Femur (tissue), 1 donor: ENCODE data around the gene MARK3.

ENCODE experiments used
- DNase-seq: peaks from one replicate; pipeline ENCODE4 v3.0.0-alpha.2; 2017

MARK3 gene

DNA sequence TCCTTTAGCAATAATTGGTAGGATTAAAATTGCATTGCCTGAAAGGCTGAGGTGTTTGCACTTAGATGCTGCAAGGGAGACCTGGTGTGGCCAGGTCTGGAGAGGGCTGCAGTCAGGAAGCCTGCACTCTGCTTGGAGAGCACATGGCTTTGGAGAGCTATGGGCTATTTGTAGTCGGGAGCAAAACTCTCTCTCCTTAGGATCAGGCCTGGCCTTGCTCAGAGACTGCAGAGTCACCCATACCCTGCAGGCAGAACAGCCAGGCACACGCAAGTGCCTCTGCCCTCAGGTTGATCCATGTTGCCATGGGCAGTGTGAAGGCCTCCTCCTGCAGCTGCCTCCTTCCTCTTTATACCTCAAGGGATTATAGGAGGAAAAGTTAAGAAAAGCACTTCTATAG is 110.6 kb downstream of the MARK3 start:
- no peak for DNase-seq

DNA sequence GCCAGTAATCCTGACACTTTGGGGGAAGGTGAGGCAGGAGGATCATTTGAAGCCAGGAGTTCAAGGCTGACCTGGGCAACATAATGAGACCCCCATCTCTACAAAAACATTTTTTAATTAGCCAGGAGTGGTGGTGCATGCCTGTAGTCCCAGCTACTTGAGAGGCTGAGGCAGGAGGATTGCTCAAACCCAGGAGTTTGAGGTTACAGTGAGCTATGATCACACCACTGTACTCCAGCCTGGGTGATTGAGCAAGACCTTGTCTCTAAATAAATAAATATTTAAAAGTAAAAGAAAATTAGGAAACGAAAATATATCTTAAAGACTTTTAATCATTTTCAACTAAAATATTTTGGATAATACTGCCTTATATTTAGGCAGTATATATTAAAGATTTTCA is 111.6 kb downstream of the MARK3 start:
- no peak for DNase-seq

DNA sequence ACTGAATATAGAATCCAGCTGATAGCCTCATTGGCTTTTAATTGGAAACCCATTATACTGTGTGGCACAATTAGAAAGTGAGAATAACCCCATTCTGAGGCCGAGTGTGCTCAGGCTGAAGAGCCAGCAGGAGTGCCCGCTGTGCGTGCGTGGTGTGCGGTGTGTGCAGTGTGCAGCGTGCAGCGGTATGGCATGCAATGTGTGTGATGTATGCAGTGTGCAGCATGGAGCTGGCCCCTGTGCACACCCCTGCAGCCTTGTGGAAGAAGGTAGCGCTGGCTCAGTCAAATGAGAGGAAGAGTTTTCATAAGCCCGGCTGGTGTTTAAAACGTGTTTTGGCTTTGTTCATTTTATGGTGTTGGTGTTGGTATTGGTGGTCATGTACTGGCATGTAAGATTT is 114.5 kb downstream of the MARK3 start:
- no peak for DNase-seq

DNA sequence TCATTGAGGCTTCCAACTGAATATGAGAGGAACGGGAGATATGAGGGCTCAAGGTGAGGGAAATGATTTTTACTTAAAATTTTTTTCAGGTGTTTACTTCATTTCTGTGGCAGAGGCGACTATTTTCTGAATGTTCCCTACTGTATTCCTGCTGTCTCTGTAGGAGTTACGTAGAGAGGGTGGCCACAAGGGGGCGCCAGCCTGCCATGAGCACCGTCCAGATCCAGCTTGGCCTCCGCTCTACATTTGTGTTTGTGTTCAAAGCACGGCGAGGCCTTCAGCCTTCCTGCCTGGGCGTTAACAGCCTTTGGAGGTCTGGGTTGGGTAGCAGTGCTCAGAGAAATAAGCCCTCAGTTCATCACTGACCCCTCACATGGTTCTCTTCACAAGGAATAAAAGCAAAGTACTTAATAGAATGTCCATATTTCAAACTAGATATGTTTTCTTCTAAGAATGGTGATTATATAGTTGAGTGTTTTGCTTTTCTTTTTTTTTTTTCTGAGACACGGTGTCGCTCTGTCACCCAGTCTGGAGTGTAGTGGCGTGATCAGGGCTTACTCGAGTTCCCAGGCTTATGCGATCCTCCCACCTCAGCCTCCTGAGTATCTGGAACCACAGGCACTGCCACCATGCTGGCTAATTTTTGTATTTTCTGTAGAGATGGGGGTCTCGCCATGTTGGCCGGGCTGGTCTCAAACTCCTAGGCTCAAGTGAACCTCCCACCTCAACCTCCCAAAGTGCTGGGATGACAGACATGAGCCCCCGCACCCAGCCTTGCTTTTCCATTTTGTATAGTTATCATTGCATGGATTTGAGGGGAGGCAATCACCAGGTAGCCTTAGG is 115.2 kb downstream of the MARK3 start:
- peak; percentile 90 for DNase-seq

DNA sequence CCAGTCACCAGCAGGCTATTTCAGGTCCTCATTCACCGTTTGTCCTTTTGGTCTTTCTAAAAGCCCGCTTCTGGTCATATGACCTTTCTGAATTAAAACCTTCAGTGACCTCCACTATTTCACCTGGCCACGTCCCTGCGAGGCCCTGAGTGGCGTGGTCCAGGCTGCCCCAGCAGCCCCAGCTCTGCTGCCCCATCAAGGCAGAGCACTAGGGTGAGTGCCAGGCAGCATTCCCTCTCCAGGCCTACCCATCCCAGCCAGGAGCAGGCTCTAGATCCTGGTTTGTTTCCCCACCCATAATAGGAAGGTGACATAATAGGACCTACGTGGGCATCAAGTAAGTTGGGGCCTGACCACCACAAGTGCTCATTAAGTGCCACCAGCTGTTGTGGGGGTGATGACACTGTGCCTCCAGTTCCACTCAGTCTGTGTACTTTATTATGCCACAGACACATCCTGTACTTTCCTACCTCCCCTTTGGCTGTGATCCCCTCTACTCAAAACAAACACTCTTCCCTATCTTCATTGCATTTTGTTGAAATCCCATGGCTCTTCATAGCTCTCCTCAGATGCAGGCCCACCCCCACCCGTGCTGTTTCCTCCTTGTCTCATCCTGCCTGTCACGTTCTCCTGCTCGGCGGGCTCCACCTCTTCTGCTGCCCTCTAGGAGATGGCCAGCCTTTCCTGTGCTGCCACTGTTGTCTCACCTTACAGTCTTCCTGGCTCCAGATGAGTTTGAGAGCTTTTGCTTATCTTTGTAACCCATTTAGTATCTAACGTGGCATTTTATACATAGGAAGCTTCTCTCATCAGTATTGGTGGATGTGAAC is 116.0 kb downstream of the MARK3 start:
- DNase-seq: no peak

DNA sequence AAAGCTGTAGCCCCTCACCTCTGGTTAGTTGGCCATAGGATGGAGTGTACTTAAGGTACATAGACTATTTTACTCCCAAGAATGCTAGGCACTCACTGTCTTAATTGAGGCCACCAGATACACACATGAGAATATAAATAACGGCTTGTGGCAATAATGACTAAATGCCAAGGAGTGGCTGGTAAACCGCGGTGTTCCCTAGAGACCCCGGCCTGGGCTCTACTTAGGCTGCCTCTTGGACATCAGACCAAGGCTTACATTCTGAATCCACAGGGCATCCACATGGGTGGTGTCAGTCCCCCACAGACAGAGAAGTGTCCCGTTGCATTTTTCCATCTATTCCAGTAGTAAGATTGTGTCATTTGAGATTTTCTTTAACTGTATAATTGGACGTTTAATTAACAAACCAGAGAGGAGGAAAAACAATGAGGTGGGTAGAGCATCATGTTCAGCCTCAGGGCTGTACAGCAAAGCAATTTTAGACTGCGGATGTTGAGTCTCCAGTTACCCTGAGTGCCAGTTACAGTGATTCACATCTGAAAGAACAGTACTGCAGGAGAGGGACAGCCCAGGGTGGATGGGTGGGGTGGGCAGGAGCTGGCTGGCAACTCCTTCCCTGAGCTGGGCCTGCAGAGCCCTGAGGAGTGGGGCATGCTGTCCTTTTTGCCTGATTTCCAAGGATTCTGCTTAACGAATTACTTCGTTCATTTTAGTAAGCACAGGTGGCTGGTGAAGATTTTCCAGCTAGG is 116.9 kb downstream of the MARK3 start:
- no peak for DNase-seq

DNA sequence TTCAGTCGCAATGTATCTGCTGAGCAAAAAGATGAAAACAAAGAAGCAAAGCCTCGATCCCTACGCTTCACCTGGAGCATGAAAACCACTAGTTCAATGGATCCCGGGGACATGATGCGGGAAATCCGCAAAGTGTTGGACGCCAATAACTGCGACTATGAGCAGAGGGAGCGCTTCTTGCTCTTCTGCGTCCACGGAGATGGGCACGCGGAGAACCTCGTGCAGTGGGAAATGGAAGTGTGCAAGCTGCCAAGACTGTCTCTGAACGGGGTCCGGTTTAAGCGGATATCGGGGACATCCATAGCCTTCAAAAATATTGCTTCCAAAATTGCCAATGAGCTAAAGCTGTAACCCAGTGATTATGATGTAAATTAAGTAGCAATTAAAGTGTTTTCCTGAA is 117.7 kb downstream of the MARK3 start:
- no peak for DNase-seq

DNA sequence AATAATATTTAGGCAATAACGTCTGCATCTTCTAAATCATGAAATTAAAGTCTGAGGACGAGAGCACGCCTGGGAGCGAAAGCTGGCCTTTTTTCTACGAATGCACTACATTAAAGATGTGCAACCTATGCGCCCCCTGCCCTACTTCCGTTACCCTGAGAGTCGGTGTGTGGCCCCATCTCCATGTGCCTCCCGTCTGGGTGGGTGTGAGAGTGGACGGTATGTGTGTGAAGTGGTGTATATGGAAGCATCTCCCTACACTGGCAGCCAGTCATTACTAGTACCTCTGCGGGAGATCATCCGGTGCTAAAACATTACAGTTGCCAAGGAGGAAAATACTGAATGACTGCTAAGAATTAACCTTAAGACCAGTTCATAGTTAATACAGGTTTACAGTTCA is 118.1 kb downstream of the MARK3 start:
- no peak for DNase-seq

DNA sequence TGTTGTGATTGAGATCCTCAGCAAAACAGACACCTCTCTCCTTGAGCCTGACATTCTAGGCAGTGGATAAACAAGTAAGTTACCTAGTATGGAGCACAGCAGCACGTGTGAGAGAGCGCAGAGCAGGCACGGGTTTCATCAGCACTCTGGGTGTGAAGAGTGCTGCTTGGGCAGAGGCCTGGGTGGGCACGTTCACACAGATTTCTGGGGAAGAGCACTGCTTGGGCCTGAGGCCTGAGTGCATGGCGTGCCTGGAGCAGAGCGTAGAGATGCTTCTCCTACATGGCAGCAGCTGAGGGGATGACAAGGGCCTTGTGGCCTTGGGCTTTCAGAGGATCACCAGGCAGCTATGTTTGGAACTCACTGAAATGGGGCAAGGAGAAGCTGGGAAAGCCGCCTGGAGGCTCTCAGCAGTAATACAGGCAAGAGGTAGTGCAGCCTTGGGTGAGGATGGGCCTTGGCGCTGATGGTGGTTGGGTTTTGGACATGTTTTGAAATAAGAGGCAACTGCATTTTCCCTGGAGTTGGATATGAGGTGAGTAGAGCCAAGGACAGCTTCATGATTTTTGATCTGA is 119.9 kb downstream of the MARK3 start:
- DNase-seq: no peak

DNA sequence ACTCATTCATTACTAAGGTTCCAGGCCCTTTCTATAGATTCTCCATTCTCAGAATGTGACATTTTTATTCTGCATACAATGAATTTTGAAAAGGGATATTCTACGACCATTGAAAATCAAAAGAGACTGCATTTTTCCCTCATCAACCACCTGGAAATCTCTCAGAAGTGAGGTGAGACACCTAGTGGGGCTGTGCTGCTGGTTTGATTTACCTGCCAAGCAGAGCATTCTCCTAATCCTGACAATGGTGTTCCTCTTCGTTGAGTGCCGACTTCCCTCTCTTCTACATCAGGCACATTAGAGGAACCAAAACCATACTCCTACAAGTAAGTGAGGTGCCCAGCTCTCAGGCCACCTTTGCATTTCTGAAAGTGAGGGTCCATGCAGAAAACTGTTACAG is 122.5 kb downstream of the MARK3 start:
- DNase-seq: no peak

DNA sequence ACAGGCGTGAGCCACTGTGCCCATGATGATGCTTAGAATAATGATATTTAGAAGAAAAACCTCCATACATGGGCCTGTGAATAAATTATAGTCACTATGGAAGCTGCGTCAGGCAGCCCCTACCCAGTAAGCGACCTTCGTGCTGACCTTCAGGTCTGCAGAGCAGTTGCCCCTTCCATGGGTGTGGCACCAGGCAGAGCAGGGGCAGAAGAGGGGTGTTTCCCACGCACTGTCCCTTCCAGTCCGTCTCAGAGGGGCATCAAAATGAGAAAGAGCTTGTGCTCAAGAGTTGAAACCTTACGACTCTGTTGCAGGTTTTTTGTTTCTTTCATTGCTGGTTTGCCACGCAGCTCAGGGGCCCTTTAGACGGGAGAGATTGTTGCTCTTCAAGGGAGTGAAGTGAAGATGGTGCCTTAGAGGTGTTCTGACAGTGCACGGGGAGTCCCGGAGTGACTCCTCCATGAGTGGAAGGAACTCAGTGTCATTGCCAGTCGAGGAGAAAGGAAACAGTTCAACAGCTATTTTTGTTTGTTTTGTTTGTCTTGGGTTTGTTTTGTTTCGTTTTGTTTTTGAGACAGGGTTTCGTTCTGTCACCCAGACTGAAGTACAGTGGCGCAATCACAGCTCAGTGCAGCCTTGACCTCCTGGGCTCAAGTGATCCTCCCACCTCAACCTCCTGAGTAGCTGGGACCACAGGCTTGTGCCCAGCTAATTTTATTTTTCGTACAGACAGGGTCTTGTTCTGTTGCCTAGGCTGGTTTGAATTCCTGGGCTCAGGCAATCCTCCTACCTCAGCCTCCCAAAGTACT is 123.5 kb downstream of the MARK3 start:
- DNase-seq: no peak

DNA sequence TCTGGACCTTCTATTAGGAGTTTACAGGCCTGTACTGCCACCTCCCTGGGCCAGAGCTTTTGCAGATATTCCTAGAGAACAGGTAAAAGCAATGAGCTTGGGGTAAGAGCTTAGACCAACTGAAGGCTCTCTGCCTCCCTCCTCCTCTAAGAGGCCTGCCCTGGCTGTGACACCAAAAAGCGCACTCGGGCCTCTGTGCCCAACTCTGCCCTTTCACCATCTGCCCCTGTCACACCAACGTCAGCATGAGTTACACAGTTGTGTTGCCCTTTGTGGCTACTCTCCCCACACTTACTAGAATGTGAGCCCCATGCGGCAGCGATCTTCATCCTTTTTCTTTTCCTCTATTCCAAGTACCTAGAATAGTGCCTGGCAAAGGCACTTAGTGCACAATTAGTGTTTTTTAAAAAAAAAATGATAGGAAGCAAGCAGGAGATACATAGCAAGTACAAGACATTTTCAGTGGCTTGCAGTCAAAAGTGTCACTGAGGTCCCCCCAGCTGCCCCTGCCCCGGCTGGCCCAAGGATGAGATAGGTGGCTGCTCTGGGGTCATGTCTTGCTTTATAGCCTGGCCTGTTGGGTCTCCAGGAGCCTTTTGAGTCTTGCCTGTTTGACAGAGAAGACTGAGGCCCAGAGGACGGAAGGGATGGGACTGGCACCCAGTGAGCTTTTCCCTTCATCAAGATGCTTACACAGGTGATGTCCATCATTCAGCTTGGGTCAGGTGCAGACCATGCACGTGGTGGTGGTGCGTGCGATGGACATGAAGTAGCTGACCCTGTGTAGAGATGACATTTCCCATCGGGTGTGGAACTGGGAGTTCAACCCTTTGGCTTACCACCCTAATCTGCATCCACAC is 124.9 kb downstream of the MARK3 start:
- no peak for DNase-seq

DNA sequence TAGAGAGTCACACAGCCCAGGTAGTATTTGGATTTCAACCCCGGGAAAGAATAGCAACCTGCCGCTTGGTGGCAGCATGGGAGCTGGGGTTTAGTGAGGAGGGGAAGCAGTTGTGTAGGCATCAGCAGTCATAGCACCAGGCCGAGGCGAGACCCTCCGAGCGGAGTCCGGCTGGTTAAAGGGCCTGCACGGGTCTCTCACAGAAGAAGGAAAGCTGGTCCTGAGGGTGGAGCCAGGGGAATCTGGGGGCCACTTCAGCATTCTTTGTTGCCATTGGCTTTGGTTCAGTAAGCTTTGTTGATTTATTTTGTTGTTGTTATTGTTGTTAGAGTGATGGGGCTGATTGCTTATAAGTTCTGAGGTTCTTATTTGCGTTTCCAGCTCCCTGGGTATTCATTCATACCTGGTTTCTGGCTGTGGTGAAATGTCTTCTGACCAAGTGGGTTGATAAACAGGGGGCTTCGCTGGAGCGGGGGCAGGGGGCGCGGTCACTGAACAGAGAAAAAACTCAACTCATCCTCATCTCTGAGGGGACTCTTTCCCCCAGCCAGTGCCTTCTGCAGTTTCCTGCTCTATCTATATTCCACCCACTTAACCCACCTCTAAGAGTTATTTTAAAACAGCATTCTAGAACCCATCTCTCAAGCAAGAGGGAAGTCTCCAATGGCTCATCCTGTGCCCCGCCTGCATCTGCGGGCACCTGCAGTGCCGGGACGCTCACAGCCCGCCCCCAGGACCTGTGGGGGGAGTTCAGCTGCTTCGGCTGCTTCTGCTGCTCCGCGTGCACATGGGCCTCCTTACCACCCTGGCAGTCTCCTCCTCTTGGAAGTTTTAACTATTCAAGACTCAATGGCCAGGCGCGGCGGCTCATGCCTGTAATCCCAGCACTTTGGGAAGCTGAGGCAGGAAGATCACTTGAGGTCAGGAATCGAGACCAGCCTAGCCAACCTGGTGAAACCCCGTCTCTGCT is 125.8 kb downstream of the MARK3 start:
- DNase-seq: peak; percentile 11

DNA sequence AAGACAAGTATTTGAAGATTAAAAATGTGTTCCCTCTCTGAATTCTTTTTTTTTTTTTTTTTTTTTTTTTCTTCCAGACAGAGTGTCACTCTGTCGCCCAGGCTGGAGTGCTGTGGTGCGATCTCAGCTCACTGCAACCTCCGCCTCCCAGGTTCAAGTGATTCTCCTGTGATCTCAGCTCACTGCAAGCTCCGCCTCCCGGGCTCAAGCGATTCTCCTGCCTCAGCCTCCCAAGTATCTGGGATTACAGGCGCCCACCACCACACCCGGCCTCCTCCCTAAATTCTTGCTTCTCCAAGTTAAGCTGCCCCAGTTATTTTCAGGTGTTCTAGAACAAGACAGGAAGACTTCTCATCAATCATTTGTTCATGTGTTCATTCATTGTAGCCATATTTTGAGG is 127.0 kb downstream of the MARK3 start:
- DNase-seq: peak; percentile 10

DNA sequence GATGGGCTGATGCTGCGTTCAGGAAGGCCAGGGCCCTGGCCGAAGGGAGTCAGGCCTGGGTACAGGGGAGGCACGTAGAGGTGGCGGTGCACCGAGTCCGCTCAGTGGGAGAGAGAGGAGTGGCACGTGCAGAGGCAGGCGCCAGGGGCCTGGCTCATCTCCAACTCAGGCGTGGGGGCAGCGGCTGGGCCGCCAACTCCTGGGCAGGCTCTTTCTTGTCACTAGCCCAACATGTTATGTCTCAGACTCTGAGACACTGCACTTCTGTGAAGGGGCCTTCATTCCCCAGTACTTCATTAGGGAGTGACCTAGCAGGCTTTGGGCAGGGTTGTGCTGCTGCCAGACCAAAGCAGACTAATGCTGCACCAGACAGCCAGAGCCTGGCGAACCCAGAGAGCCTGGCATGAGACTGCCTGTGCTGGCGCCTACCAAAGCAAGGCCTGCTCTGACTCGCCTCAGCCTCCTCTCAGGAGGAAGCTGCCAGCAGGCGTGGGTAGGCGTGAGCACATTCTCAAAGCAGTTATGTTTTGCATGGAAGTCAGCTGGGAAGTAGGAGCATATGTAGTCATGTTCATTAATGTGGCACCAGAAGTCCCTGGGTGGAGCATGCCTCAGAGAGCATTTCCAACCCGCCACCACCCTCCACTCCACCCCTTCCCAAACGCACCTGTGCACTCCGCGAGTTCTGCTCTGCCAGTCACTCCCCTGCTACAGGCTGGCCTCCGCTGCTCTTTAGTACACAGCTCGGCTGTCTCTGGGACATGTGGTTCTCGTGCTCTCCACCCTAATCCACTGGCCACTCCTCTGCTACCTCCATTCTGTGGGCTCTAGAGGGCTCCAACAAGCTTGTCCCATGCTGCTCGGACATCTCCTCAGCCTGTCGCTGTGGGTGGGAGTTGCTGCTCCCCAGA is 127.7 kb downstream of the MARK3 start:
- DNase-seq: peak; percentile 69

DNA sequence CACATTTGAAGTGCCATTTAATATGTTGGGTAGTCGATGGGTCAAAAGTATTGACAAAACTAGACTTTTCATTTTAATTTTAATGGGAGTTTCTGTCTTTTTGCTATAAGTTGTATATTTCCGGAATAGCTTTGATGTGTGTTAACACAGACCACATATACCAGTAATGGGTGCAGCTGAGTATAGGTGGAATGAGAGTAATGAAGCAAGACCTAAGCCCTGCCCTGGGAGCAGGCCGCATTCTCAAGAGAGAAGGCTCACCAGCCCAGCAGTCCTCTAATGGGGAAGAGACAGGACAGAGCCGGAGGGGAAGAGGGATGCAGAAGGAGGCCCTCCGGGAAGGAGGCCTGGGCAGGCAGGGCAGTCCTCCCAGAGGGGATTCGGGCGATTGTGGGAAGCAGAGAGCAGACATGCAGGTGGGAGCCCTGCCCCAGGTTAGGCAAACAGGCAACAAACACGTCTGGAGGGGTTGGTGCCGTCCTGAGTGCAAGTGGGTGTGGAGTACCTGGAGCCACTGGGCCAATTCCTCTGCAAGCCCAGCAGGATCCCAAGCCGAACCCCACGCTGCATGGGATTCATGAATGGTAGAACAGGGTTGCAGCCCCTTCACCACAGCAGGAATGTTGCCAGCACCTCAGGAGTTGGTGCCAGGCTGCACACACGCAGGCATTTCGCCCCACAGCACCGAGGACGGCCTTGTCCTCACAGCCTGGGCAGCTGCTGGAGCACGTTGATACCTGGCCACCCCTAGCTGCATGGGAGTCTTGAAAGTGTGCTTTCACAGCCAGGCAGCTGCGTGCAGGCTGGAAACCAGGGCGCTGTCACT is 129.6 kb downstream of the MARK3 start:
- DNase-seq: peak; percentile 19

DNA sequence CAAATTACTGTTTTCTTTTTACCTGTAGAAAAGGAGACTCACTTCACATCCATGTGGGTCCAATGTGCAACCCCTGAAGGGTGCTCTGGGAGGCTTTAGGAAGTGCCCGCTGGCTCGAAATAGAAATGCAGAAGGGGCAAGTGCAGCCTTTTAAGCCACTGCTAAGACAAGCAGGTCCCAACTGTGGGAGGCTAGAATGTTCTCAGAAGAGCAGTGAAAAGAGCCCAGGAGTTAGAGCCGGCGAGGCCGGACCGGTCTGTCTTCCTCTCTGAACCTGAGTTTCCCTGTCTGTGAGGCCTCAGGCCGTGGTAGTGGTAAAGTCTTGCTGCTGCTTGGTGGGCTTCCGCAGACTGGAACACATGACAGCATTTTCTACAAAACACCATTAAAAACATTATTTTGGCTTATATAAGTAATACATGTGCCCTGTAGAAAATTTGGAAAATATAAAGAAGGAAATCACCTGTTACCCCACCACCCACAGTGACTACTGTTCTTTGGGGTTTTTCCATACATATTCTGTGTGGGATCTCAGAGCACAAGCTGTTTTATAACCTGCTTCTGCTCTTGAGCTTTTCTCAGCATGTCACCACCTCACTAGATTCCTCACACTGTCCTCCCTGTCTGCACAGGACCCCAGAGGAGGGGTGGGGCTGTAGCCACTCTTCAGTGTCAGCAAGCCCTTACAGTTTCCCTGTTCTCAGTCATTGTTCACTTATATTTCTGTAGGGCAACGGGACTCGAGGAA is 131.4 kb downstream of the MARK3 start:
- no peak for DNase-seq
